NCI-H345 (cell line): ENCODE data around the gene EZR.
"Not testable (repeated sequence)": the region's sequence is repeated elsewhere in the genome, so short reads cannot be mapped to it uniquely, and the experiment has no call there.

ENCODE experiments used
- DNase-seq: peaks from one replicate; lab custom pipeline; 2025; lab: John Stamatoyannopoulos, UW

EZR gene

GRCh38 chr6:158841358-158841757 is 22.2 kb upstream of the EZR start:
- no peak for DNase-seq

- DNase-seq, result no peak
These were observed 21.3 kb upstream of the EZR start for GRCh38 chr6:158840465-158840864.

GRCh38 chr6:158839796-158840195 is 20.6 kb upstream of the EZR start:
- no peak for DNase-seq

- DNase-seq, result not testable (repeated sequence)
These were observed 19.6 kb upstream of the EZR start for GRCh38 chr6:158838790-158839189.

- DNase-seq, result no peak
These were observed 18.8 kb upstream of the EZR start for GRCh38 chr6:158837684-158838625.

GRCh38 chr6:158836625-158837311 is 17.6 kb upstream of the EZR start:
- DNase-seq, result no peak

GRCh38 chr6:158835616-158836221 is 16.6 kb upstream of the EZR start:
- DNase-seq, result no peak

GRCh38 chr6:158834675-158835385 is 15.7 kb upstream of the EZR start:
- no peak for DNase-seq

GRCh38 chr6:158832807-158833206 is 13.6 kb upstream of the EZR start:
- DNase-seq, result not testable (repeated sequence)

GRCh38 chr6:158832026-158832425 is 12.9 kb upstream of the EZR start:
- no peak for DNase-seq

- DNase-seq, result no peak
These were observed 12.4 kb upstream of the EZR start for GRCh38 chr6:158831571-158831970.

- DNase-seq, result no peak
These were observed 11.6 kb upstream of the EZR start for GRCh38 chr6:158830736-158831135.

GRCh38 chr6:158828807-158829206 is 9.6 kb upstream of the EZR start:
- DNase-seq, result no peak

GRCh38 chr6:158826819-158827501 is 7.8 kb upstream of the EZR start:
- DNase-seq, result no peak

GRCh38 chr6:158825951-158826306 is 6.8 kb upstream of the EZR start:
- no peak for DNase-seq

- DNase-seq, result no peak
These were observed 6.1 kb upstream of the EZR start for GRCh38 chr6:158825038-158825950.

GRCh38 chr6:158823616-158824015 is 4.4 kb upstream of the EZR start:
- not testable (repeated sequence) for DNase-seq

- peak; percentile 16 for DNase-seq
These were observed 932 bp upstream of the EZR start for GRCh38 chr6:158819977-158820622.

GRCh38 chr6:158818581-158819212 is 471 bp downstream of the EZR start:
- peak; percentile 52 for DNase-seq
